CD4-positive, alpha-beta T cell treated with Interleukin-12 subunit alpha and Interleukin-12 subunit beta, for 1 hour (primary cell): Measurements from ENCODE around the gene NUAK2.
"Not testable (repeated sequence)": the region's sequence is repeated elsewhere in the genome, so short reads cannot be mapped to it uniquely, and the experiment has no call there.

Experiments used
- DNase-seq: peaks from one replicate; pipeline ENCODE4 v3.0.0-alpha.2; 2020

The NUAK2 gene

DNA sequence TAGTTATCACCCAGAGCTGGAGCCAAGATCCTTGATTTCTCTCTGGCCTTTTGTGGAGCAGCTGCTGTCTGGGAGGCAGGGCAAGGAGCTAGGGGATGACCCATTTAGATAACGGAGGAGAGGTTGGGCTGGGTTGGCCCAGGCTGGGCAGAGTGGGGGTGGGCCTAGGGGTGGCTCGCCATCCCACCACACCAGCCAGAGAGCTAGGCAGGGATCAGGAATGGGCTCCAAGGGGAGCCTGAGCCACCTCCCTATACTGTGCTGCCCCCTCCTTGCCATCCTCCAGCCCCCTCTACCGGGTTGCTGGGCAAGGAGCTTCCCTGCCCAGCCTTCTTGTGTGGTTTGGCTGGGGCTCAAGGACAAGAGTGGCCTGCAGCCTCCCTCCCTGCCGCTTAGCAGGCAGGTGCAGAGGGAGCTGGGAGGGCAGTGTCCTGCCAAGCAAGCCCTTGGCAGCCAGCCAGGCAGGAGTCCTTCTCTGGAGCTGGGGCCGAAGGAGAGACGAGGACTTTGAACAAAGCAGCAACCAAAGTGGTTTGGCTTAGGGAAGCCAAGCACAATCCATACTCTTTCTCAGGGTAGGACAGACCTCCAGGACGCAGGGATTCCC is 4.1 kb downstream of the NUAK2 start:
- no peak for DNase-seq

DNA sequence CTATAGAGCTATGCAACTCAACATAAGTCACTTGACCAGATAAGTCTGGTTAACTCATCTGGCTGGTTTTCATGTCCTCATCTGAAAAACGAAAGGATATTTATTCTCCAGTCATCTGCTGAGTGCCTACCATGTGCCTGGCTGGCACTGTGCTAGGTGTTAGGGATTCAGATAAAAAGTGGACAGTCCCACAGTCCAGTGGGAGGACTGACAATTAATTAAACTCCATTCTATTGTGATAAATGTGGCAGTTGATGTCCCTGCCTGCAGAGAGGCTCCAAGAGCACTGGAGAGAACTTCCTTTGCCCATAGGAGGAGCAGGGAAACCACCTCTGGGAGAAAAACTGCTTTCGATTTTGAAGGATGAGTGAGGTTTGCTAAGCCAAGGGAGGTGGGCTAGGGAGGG is 5.4 kb downstream of the NUAK2 start:
- peak; percentile 17 for DNase-seq

DNA sequence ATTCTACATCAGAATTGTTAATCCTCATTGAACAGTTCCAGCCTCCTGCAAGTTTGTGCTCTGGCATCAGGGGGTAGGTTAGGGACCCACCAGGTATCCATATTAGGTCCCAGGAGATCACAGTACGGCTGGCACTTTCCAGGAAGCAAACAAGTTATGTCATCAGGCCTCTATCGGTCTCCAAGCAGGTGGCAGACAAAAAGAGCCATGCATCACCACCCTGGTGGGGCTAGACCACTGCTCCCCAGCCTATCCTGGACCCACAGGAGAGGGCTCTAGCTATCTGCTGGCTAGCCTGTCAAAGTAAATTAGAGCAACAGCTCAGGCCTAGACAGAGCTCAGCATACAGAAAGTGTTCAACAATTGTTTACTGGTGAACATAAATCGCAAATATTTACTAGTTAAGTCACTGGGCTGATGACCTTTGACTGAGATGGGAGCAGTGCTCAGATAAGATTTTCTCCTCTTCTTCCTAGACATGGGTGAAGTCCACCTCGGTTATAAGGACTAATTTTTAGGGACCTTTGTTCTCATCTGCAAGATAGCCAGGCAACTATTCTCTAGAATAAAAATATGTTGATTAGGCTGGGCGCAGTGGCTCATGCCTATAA is 6.4 kb downstream of the NUAK2 start:
- no peak for DNase-seq

DNA sequence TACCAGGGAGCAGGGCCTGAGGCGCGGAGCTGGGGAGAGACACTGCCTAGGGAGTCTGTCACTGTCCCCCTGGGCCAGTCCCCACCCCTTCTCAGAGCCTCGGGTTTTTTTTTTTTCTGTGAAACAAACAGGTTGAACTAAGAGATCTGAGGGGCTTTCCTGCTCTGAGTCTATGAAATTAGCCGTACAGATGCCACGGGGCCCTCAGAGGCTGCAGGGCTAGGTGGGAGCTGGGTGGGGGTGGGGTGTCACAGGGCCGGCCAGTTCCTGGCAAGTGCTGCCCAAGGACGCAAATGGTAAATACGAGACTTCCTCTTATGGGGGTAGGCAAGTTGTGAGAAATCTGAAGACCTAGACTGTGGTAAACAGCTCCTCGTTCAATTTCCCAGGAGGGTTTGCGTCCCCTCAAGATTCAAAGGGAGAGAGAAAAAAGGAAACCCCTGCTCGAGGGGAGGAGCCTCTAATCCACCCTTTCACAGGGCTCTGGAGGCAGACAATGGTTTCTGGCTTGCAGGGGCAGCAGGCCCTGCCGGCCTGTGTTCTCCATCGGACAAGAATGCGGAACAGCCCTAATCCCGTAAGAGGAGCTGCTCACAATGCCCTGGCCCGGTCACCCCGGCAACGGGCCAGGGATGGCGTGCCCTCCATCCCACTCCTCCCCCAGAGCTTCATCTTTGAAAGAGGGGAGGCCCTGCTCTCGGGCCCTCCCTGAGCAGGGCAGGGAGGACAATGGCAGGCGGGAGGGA is 7.8 kb downstream of the NUAK2 start:
- DNase-seq: peak; percentile 44

DNA sequence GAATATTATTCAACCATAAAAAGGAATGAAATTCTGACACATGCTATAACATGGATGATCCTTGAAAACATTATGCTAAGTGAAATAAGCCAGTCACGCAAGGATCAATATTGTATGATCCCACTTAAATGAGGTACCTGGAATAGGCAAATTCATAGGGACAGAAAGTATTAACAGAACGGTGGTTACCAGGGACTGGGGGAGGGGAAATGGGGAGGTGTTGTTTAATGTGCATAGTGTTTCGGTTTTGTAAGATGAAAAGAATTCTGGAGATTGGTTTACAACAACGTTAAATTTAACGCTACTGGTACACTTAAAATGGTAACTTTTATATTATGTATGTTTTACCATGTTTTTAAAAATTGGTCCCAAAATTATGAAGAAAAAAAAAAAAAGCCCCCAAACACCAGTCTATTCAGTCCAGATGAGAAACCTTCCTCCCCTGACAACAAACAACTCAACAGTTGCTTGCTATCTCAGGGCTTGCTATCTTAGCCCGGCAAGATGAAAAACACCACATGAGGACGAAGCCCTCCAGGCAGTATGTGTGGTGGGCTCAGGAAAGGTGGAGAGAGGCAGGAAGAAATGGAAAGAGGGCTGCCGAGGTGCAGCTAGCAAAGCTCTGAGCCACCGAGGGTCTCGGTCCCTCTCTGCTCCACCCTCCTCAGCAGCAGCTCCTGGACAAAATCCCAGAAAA is 8.5 kb downstream of the NUAK2 start:
- no peak for DNase-seq

DNA sequence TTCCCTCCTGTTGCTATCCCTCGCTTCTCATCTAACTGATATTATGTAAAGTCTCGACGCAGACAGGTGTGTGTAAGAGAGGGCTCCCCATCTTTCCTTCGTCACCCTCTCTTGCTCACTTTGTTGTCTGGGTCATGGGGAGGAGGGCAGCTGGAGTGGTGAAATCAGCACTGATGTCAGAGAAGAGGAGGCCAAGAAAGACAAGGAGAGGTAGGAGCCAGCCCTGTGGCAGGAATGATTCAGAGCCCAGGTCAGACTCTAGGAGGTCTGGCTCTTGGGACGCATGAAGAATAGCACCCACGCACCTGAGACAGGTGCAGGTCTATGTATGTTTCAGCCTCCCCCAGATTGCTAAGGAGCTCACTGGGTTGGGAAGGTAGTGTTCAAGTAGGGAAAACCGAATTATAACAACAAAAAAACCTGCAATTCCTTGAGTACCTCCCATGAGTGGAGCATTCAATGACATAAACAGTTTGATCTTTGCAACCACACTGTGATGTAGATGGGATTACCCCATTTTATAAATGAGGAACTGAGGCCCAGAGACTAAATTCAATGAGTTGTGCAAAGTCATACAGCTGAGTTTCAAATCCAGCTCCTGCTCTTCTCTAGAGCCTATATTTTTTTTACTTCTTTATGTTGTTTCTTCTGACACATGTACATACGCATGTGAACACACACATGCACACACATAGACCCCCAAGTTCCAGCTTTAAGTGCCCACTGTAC is 10.4 kb downstream of the NUAK2 start:
- no peak for DNase-seq

DNA sequence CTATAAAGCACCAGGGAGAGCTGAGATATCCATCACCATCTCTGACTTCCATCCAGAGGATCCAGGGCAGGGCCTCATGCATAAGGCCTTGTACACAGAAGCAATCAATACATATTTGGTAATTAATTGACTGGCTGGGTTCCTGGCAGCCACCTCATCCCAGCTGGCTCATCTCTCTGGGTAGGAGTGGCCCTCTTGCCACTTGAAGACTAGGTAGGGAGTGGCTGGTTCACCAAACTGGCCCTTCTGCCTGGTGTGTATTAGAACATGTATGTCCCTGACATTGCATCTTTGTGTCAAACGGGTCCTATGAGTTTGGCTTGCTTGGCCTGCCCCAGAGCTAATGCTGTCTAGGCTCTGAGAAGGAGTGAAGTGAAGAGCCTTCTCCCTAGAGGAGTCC is 11.8 kb downstream of the NUAK2 start:
- DNase-seq: no peak

DNA sequence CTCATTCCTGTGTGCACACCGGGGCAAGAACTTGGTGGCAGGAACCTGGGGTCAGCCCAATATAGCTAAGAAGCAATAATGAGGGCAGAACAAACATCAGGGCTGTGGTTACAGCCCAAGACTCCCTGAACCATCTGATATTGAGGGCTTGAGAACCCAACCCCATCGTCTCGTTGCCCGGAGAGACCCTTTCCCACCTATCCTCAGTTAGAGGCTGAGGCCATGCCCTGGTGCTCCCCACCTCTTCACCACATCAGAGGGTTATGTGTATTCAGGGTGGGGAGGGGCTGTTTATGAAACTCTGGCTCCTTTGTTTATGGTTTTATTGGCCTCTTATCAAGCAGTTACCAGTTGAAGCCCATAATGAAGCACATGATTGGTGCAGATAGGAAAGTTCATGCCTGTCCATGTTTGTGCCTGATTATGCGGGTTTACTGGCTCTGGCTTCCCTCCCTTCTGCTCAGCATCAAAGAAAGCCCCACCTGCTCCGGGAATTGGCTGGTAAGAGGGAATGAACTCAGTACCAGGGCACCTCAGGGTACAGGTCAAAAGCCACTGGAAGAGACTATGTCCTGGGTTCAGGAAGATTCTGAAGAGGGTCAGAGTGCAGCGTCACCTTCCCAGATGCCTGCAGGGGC is 14.5 kb downstream of the NUAK2 start:
- DNase-seq: no peak

DNA sequence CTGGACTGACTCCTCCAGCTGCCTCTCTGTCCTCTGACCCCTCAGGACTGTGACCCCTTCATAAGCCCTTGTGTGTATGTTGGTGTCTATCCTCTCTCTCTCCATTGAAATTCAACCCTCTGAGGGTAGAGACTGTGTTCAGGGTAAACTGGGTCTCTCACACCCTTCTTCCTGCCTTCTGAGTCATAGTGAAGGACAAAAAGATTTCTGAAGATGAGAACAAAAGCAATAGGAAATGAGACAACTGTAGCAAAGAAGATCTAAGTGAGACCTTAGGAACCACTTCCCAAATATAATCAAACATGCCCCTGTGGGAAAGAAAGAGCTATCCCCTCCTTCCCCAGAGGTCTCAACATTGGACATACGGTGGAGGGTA is 16.9 kb downstream of the NUAK2 start:
- no peak for DNase-seq

DNA sequence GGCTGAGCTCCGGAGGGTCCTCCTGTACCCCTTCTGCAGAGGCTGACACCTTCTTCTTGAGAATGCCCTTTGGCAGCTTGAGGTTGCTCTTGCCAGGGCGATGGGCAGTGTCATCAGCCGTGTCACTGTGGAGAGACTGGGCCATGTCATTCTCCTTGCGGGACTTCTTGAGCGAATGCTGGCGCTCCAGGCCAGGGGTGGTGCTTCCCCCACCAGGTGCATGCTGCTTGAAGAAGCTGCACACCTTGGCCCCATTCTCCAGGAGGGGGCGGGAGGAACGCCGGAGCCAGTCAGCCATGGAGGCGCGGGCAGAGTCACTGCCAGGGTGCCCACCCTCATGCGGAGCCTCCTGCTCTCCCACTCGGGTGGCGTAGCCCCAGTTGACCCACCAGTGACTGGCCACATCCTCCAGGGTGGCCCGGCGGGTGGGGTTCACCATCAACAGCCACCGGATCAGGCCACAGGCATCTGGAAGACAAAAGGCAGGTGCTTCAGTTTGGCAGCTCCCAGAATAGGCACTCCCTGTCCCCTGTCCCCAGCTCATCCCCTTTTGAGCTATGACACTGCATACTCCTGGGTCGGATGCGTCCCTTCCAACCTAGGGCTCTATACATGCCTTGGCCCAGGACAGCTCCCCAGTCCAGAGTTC is 17.4 kb downstream of the NUAK2 start:
- DNase-seq: no peak

DNA sequence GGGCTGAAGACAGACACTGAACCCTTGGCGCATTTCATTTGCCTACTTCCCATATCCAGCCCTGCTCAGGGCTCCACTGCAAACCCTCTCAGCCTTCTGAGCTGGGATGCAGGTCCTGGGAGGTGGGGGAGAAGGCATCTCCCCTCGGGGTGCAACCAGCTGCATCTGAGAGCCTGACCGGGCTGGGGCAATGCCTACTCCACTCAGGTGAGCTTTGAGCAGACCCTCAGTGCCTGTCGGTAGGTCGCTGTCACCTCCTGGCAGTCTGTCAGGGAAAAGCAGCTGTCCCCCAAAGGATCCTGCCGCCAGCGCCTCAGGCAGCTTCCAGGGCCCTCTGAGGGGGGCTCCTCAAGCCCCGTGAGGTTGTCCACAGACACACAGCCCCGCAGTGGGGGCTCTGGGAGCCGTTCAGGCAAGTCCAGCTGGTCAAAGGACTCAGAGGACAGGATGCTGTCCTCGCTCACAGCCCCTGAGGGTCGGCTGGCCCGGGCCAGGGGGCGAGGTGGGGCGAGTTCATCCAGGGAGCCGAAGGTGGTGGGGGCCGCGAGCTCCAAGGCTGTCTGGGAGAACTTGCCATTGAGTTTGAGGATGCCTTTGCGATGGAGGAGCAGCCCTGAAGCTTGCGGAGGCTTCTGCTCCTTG is 18.2 kb downstream of the NUAK2 start:
- no peak for DNase-seq

DNA sequence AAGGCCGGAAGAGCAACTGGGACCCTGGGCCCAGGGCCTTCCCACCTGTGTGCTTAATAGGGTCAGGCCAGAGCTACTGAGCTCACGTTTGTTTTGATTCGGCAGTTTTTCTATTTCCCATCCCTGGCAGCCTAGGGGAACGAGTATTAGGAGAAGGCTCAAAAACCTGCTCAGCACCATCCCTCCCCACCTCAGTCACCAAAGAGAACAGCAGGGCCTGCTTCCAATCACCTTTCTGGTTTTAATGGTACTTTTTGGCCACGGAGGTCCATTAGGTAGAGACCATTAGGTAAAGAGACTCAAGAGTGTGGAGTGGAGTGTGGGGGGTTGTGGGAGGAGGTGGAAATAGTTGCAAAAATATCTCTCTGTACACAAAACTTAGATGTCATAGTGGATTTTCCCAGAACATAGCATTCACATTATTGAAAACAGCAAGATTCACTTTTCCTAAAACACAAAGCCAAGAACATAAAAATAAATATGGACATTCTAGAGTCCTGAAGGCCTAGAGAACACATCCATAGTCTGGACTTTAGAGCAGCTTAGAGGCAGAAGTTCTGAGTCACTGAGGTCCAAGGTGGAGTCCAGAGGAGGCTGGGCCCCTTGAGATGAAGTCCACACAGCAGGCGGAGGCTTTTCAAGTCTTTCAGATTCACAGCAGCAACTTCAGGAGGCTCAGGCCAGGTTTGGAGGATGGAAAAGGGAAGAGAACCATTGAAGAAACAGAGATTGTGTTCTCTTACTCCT is 19.5 kb downstream of the NUAK2 start:
- no peak for DNase-seq

DNA sequence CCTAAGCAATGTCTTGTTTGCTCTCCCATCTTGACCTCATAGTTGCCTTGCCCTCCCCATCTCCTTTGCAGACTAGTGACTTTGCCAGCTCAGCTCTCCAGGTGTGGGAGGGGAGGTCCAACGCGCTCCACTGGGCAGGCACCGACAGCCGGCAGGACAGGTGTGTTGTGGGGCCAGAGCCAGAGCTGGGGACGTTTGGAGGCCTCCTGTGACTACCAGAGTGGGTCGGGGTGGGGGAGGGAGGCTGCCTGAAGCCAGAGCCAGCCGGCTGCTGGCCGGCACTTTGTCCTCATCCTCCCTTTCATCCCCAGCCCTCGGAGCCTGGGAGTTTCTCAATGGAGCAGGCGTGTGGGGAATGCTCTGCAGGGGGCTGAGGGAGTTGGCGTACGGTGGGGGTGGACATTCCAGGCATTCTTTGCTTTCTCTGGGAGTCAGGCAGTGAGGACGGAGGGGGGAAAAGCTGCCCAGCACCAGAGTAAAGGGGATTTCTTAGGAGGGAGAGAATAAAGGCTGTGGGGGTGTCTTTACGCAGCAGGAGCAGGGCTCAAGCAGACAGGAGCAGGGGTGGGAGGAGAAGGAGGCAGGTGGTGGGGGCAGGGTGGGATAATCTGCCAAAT is 20.2 kb downstream of the NUAK2 start:
- DNase-seq: no peak

DNA sequence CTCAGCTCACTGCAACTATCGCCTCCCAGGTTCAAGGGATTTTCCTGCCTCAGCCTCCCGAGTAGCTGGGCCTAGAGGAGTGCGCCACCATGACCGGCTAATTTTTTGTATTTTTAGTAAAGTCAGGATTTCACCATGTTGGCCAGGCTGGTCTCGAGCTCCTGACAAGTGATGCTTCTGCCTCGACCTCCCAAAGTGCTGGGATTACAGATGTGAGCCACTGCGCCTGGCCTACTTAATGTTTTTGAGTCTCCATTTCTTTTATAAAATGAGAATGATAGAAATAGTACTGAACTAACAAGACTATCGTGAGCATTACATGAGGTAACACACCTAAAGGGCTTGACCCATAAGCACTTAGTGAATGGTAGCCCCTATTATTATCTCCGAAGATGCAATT is 21.4 kb downstream of the NUAK2 start:
- DNase-seq: no peak

DNA sequence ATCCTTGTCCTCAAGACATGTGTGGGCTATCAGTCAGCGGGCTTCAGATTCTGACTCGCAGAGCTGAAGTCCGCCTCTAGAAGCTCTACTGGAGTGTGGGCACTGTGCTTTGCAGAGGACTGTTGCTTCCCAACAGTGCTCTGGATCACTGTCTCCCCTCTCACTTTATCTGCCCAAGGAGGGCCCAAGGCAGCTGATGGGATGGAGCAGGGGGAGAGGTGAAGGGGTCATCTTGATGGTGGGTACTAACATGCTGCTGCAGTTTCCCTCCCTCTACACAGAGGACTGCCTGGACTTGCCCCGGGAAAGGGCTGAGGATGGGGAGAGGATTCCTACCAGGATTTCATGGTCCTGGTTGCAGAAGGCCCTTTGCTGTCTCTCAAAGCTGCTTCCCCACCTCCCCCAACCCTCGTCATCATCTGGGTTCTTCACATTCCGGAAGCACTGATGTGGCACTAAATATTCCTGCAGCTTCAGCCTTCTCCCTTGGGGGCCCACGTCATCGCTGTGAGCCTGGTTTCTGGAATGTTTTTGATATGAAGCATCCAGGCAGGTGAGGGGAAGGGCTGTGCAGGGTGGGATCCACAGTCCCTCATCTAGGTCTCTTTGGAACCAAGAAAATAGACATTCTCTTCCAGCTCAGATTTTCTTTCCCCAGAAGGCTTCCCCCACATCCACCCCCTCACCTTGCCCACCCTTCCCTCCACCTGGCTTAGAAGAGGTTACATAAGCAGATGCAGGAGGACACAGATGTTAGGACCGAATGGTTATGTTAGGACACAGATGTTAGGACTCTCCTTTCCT is 23.2 kb downstream of the NUAK2 start:
- DNase-seq: no peak

DNA sequence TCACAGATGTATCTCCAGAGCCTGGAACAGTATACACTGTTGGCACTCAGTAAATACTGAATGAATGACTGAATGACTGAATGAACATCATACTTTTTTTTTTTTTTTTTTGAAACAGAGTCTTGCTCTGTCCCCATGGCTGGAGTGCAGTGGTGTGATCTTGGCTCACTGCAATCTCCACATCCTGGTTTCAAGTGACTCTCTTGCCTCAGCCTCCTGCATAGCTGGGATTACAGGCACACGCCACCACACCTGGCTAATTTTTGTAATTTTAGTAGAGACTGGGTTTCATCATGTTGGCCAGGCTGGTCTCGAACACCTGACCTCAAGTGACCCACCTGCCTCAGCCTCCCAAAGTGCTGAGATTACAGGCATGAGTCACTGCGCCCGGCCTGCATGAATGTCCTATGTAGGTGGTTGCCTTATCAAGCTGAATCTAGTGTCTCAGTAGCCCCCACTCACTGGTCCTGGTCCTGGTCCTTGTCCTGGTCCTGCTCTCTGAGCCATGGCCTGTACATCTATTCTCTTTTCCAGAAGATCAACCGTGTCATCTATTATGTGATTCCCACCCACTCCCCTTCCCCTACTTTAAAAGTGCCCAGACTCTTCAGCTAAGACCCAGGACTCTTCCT is 23.9 kb downstream of the NUAK2 start:
- DNase-seq: not testable (repeated sequence)

DNA sequence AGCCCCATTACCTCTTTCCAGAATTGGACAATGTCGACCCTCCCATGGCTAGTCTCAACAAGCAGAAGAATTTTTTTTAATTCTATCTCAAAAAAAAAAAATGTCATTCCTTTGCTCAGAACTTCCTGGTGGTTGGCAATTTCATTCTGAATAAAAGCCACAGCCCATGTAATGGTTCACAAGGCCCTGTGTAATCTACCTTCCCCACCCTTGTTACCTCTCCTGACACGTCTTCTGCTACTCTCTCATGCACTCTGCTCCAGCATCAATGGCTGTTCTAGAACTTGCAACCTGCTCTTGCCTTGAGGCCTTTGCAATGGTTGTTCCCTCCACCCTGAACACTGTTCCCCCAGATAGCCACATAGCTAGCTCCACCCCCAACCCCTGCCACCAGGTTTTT is 25.4 kb downstream of the NUAK2 start:
- DNase-seq: no peak

DNA sequence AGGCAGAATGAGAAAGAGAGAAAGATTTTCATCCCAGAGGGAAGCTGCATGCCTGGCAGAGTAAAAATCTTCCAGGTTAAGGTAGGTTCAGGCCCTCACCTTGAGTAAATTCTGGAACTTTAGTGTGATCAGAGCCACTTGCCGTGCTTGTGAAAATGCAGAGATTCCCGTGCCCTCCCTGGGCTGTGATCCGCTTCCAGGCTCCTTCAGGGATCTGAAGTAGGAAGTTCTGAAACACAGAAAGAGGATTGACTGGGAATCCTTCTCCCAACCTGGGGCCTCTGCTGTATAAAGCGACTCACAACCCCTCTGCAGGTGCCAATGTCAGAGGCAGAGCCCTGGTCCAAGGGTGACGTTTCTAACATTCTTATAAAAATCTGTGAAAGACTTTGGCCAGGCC is 26.6 kb downstream of the NUAK2 start:
- no peak for DNase-seq
